ENCODE results near the gene XPO6.
"Not testable (repeated sequence)": the region's sequence is repeated elsewhere in the genome, so short reads cannot be mapped to it uniquely, and the experiment has no call there.

The XPO6 gene

DNA sequence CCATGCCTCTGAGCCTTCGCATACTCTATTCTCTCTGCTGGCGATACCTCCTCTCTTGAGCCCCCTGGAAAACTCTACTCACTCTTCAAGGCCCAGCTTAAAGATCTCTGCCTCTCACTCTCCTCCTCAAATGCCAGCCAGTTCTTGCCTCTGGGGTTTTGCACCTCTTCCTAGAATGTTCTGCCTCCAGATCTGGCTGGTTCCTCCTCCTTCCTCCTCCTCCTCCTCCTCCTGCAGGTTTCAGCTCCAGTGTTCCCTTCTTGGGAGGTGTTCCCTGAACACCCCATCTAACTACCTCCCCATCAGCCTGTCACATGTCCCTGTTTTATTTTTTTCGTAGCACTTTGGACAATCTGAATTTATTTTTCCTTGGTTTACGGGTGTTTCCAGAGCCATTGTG lies 45.5 kb upstream of the XPO6 start:
- no peak for DNase-seq (ENCODE audit: low read depth)
- no peak overlapping the region for H3K4me3 ChIP-seq (ENCODE audit: low read depth, low read length)
- TF ChIP-seq MYC (IDR thresholded peaks at IDR 0.05; ENCODE audit: low read depth, low read length): no peak
- TF ChIP-seq POLR2A (IDR thresholded peaks at IDR 0.05; ENCODE audit: extremely low read depth, insufficient read length): no peak
- no peak for TF ChIP-seq CTCF (IDR thresholded peaks at IDR 0.05; ENCODE audit: low read depth, low read length)
- TF ChIP-seq, protein P1, sequence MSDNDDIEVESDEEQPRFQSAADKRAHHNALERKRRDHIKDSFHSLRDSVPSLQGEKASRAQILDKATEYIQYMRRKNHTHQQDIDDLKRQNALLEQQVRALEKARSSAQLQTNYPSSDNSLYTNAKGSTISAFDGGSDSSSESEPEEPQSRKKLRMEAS (IDR thresholded peaks at IDR 0.05; ENCODE audit: low read depth, low read length): no peak

DNA sequence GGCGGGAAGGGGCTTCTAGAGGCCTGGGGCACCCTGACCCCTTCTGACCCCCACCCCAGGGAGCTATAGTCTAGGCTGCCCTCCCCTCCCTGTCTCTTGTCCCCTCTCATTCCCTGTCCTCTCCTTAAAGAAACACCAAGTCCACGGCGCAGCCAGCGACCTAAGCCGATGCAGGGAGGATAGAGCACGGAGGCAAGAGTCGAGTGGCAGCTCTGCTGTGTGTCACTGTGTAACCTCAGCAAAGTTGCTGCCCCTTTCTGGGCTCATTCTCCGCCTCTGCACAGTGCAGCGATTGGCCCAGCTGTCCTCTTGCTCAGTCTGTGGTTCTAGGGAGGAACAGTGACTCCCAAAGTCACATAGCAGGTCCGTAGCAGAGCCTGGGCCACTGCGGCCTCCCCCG lies 44.1 kb upstream of the XPO6 start:
- TF ChIP-seq POLR2A (IDR thresholded peaks at IDR 0.05; ENCODE audit: extremely low read depth, insufficient read length) (no peak), CTCF (IDR thresholded peaks at IDR 0.05; ENCODE audit: low read depth, low read length) (no peak), MYC (IDR thresholded peaks at IDR 0.05; ENCODE audit: low read depth, low read length) (no peak)
- TF ChIP-seq, protein P1 (IDR thresholded peaks at IDR 0.05; ENCODE audit: low read depth, low read length): no peak
- no peak for DNase-seq (ENCODE audit: low read depth)
- H3K4me3 ChIP-seq (ENCODE audit: low read depth, low read length): no peak overlapping the region

DNA sequence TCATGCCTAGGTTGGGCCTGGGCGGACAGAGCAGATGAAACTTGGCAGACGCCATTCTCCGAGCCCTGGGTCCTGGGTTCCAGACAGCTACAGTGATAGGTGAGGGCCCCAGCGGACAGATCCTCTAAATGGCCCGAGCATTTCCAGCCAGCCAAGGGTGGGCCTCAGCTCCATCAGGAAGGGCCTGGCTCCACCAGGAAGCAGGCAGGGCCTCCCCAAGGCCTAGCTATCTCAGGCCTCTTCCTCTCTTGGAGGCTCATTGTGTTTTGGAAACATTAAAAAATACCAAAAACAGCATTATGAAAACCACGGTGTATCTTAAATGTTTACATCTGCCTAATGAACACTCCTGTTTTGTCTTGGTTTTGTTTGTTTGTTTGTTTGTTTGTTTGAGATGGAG lies 42.4 kb upstream of the XPO6 start:
- no peak overlapping the region for H3K4me3 ChIP-seq (ENCODE audit: low read depth, low read length)
- DNase-seq (ENCODE audit: low read depth): no peak
- TF ChIP-seq CTCF (IDR thresholded peaks at IDR 0.05; ENCODE audit: low read depth, low read length): no peak
- TF ChIP-seq, protein P1 (IDR thresholded peaks at IDR 0.05; ENCODE audit: low read depth, low read length): no peak
- no peak for TF ChIP-seq POLR2A (IDR thresholded peaks at IDR 0.05; ENCODE audit: extremely low read depth, insufficient read length)
- no peak for TF ChIP-seq MYC (IDR thresholded peaks at IDR 0.05; ENCODE audit: low read depth, low read length)

- TF ChIP-seq POLR2A (IDR thresholded peaks at IDR 0.05; ENCODE audit: extremely low read depth, insufficient read length) (no peak), MYC (IDR thresholded peaks at IDR 0.05; ENCODE audit: low read depth, low read length) (no peak), CTCF (IDR thresholded peaks at IDR 0.05; ENCODE audit: low read depth, low read length) (no peak)
- TF ChIP-seq, protein P1 (IDR thresholded peaks at IDR 0.05; ENCODE audit: low read depth, low read length): no peak
- no peak overlapping the region for H3K4me3 ChIP-seq (ENCODE audit: low read depth, low read length)
These were observed 39.2 kb upstream of the XPO6 start for GRCh38 chr16:28250999-28251398.

DNA sequence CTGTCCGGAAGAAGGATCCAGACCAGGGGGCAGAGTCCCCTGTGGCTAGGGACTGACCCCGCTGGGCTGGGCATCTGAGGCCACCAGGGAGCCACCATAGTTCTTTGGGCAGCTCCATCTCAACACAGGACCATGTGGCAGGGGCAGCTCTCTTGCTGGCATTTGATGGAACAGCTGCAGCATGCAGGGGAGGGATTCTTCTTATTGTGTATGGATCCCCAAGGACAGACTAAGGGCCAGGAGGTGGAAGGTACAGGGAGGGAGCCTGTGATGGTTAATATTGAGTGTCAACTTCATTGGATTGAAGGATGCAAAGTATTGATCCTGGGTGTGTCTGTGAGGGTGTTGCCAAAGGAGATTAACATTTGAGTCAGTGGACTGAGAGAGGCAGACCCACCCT lies 37.7 kb upstream of the XPO6 start:
- DNase-seq (ENCODE audit: low read depth); H3K4me3 ChIP-seq (ENCODE audit: low read depth, low read length): not testable (repeated sequence)

More at GRCh38 chr16:28250999-28251398, 39.2 kb upstream of the XPO6 start:
- no peak for DNase-seq (ENCODE audit: low read depth)

DNA sequence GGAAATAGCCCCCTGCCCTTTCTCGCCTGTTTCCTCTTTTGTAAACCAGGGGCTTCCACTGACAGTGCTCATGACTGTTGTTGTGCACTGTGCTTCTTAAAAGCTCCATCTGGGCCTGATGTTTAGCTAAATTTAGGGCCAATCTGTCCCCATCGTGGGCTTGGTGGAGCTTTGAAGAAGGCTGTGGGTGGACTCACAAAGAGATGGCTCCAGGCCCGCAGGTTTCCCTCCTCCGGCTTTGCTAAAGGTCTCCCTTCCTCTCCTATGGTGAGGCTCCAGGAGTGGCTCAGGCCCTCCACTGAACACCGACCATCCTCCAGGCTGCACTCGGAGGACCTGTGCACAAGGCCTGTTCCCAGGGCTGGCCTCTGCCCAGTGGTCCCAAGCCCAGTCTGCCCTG lies 30.2 kb upstream of the XPO6 start:
- H3K4me3 ChIP-seq (ENCODE audit: low read depth, low read length): no peak overlapping the region
- TF ChIP-seq CTCF (IDR thresholded peaks at IDR 0.05; ENCODE audit: low read depth, low read length) (no peak), POLR2A (IDR thresholded peaks at IDR 0.05; ENCODE audit: extremely low read depth, insufficient read length) (no peak), MYC (IDR thresholded peaks at IDR 0.05; ENCODE audit: low read depth, low read length) (no peak)
- TF ChIP-seq, protein P1 (IDR thresholded peaks at IDR 0.05; ENCODE audit: low read depth, low read length): no peak
- no peak for DNase-seq (ENCODE audit: low read depth)
